Hepatocyte (in vitro differentiated cells): ENCODE data around the gene MFGE8. TPM values are rescaled to one million over a fixed set of nuclear protein-coding genes. Genes with fewer than 3 reads are reported as not detected.

Experiments
- DNase-seq: peaks from one replicate; pipeline ENCODE4 v3.0.0-alpha.2; 2016; ENCODE audit warnings: low spot score
- H2AFZ ChIP-seq: fragments of 200-600 bp; sonication (generic); 2 replicates; pipeline ENCODE4 v1.6.0; 2016; ENCODE audit warnings: antibody characterized with exemption, mild to moderate bottlenecking
- H3K27ac ChIP-seq: fragments of 200-600 bp; sonication (generic); 2 replicates; pipeline ENCODE4 v1.5.1; 2016; ENCODE audit warnings: mild to moderate bottlenecking
- H3K27me3 ChIP-seq: fragments of 200-600 bp; sonication (generic); 2 replicates; pipeline ENCODE4 v1.6.1; 2016
- H3K36me3 ChIP-seq: fragments of 200-600 bp; sonication (generic); replicated peaks from 2 replicates; pipeline ENCODE4 v1.5.1; 2016; ENCODE audit warnings: low read depth; ENCODE audit not compliant: insufficient read depth
- H3K4me1 ChIP-seq: fragments of 200-600 bp; sonication (generic); 2 replicates; pipeline ENCODE4 v1.5.1; 2016; ENCODE audit warnings: mild to moderate bottlenecking, moderate library complexity; ENCODE audit not compliant: insufficient read depth
- H3K4me2 ChIP-seq: fragments of 200-600 bp; sonication (generic); 2 replicates; pipeline ENCODE4 v1.6.0; 2016
- H3K4me3 ChIP-seq: fragments of 200-600 bp; sonication (generic); 2 replicates; pipeline ENCODE4 v1.5.1; 2016; ENCODE audit warnings: mild to moderate bottlenecking
- H3K79me2 ChIP-seq: fragments of 200-600 bp; sonication (generic); 2 replicates; pipeline ENCODE4 v1.6.0; 2017; ENCODE audit warnings: mild to moderate bottlenecking
- H3K9me2 ChIP-seq: fragments of 200-600 bp; sonication (generic); replicated peaks from 2 replicates; pipeline ENCODE4 v1.6.0; 2017; ENCODE audit warnings: mild to moderate bottlenecking; ENCODE audit not compliant: insufficient read depth
- H3K9me3 ChIP-seq: fragments of 200-600 bp; sonication (generic); 2 replicates; pipeline ENCODE4 v1.5.1; 2016; ENCODE audit warnings: low read depth, mild to moderate bottlenecking
- H4K20me1 ChIP-seq: fragments of 200-600 bp; sonication (generic); 2 replicates; pipeline ENCODE4 v1.6.0; 2016; ENCODE audit warnings: mild to moderate bottlenecking; ENCODE audit not compliant: insufficient read depth, poor library complexity, severe bottlenecking
- CTCF ChIP-seq: fragments of 200-600 bp; sonication (generic); IDR thresholded peaks from 2 replicates; pipeline ENCODE4 v1.5.1; 2016; ENCODE audit warnings: antibody characterized with exemption, mild to moderate bottlenecking; ENCODE audit not compliant: poor library complexity
- EZH2 ChIP-seq: fragments of 200-600 bp; sonication (generic); IDR thresholded peaks from 2 replicates; pipeline ENCODE4 v1.6.1; 2016; ENCODE audit warnings: antibody characterized with exemption, mild to moderate bottlenecking, borderline replicate concordance
- EZH2phosphoT487 ChIP-seq: fragments of 200-600 bp; sonication (generic); IDR thresholded peaks from one replicate; pipeline ENCODE4 v1.6.1; 2018; ENCODE audit warnings: antibody characterized with exemption, mild to moderate bottlenecking, low read depth, moderate library complexity; ENCODE audit not compliant: unreplicated experiment, severe bottlenecking
- WGBS: methylation state at CpG from one replicate; pipeline ENCODE4 v1.1.6; 2016; ENCODE audit warnings: low lambda C conversion rate; ENCODE audit errors: missing lambda C conversion rate; 5-methylcytosine and 5-hydroxymethylcytosine counted together
- polyA plus RNA-seq: library from polyadenylated mRNA; unstranded; fragments of >200 nt; fragmentation: Nextera tagmentation; extraction: Ambion mirVana; gene quantifications from 2 replicates; pipeline ENCODE4 v1.2.1, GENCODE V29; 2016
- total RNA-seq: library from RNA; depleted of rRNA; stranded (reverse); fragments of >200 nt; gene quantifications from 2 replicates; pipeline ENCODE4 v1.2.3, GENCODE V29; 2014

Gene MFGE8
- total and polyA plus RNA-seq, 2 experiments from 2014 or later = 471 to 569 TPM

DNA sequence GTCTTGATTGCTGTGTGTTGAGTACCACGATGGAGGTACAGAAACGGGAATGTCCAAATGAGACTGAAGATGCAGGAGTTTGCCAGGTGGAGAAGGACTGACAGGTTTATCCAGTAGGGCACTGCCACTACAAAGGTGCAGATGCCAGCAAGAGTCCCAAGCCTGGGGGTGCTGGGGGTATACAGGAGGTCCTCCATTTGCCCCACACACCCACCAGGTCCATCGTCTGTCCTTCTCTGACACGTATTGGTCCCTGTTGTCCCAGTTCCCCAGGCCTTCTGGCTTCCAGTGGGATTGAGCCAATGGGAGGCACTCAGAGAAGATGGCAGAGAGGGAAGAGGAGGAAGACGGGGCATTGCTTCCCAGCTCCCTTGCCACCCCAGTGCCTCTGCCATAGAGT, 24.5 kb downstream of the MFGE8 start:
- no peak overlapping the region for H3K4me3 ChIP-seq
- H3K27me3 ChIP-seq = no peaks in the 10 kb centered on the region
- H3K4me2 ChIP-seq = no peak overlapping the region
- H2AFZ ChIP-seq = no peak overlapping the region
- no peak for DNase-seq
- H4K20me1 ChIP-seq = no peaks in the 10 kb centered on the region
- no peaks in the 10 kb centered on the region for H3K79me2 ChIP-seq
- TF ChIP-seq EZH2phosphoT487 (no peak), CTCF (no peak)
- H3K27ac ChIP-seq = no peak overlapping the region
- WGBS = 92% methylated on average over 5 of the region's 5 CpGs
- no peaks in the 10 kb centered on the region for H3K9me2 ChIP-seq
- H3K36me3 ChIP-seq = no peaks in the 10 kb centered on the region
- H3K9me3 ChIP-seq = no peaks in the 10 kb centered on the region
- H3K4me1 ChIP-seq = no peaks in the 10 kb centered on the region

DNA sequence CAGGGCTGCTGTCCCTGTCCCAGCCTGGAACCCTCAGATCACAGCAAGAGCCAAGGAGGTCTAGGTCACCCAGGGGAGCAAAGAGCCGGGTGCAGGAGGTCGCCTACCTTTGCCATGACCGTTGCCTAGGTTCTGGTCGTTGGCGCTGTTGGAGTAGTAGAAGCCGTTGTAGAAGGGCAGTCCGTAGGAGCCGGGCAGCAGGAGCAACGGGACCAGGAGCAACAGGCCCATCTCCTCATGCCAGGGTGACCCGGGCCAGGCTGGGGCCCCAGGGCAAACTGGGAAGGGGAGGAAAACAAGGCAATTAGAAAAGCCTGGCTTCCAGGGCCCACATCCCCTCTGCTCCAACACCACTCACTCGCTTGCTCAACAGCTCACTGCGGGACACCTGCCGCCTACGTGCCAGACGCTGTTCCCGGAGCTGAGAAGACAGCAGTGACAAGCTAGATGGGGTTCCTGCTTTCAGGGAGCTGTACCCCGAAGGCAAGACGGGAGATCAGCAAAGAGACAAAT, 26.1 kb downstream of the MFGE8 start:
- Histone ChIP-seq H3K4me1 (no peaks in the 10 kb centered on the region), H3K79me2 (no peaks in the 10 kb centered on the region), H4K20me1 (no peaks in the 10 kb centered on the region), H3K36me3 (no peaks in the 10 kb centered on the region), H3K27ac (no peak overlapping the region), H2AFZ (no peak overlapping the region), H3K4me2 (no peak overlapping the region), H3K4me3 (no peak overlapping the region), H3K9me3 (no peaks in the 10 kb centered on the region), H3K9me2 (no peaks in the 10 kb centered on the region), H3K27me3 (no peaks in the 10 kb centered on the region)
- no peak for DNase-seq
- WGBS = 88% methylated on average over 18 of the region's 18 CpGs
- no peak for TF ChIP-seq EZH2phosphoT487
- TF ChIP-seq CTCF = no peak
- TF ChIP-seq EZH2 = no peak

DNA sequence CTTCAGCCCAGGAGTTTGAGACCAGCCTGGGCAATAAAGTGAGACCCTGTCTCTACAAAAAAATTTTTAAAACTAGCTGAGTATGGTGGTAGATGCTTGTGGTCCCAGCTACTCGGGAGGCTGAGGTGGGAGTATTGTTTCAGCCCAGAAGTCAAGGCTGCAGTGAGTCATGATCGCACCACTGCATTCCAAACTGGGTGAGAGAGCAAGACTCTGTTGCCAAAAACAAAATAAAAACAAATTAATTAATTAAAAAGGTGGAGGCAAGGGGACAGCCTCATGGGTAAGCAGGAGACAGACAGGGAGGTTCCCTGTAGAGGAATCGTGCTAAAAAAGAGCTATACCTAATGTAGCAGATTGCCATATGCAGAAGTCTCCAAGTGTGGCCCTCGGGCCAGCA, 30.4 kb downstream of the MFGE8 start:
- Histone ChIP-seq H4K20me1 (no peaks in the 10 kb centered on the region), H3K36me3 (no peaks in the 10 kb centered on the region), H3K27me3 (no peaks in the 10 kb centered on the region), H3K4me3 (no peak overlapping the region), H3K79me2 (no peaks in the 10 kb centered on the region), H3K4me2 (no peak overlapping the region), H3K4me1 (no peaks in the 10 kb centered on the region), H3K9me2 (no peaks in the 10 kb centered on the region), H3K27ac (no peak overlapping the region), H2AFZ (no peak overlapping the region), H3K9me3 (no peaks in the 10 kb centered on the region)
- DNase-seq = no peak
- 87% methylated on average over 4 of the region's 4 CpGs for WGBS
- TF ChIP-seq CTCF (no peak), EZH2 (no peak), EZH2phosphoT487 (no peak)

GRCh38 chr15:88881775-88882174, 31.4 kb downstream of the MFGE8 start:
- Histone ChIP-seq H3K36me3 (no peaks in the 10 kb centered on the region), H3K4me3 (no peak overlapping the region), H3K4me2 (no peak overlapping the region), H4K20me1 (no peaks in the 10 kb centered on the region), H3K4me1 (no peaks in the 10 kb centered on the region), H3K79me2 (no peaks in the 10 kb centered on the region), H3K27ac (no peak overlapping the region), H2AFZ (no peak overlapping the region), H3K9me3 (no peaks in the 10 kb centered on the region), H3K9me2 (no peaks in the 10 kb centered on the region), H3K27me3 (no peaks in the 10 kb centered on the region)
- 94% methylated on average over 3 of the region's 3 CpGs for WGBS
- TF ChIP-seq EZH2phosphoT487 (no peak), CTCF (no peak), EZH2 (no peak)
- no peak for DNase-seq
